Measurements from ENCODE around the gene SEM1.

GRCh38 chr7:96707901-96708774, 1.5 kb downstream of the SEM1 start:
- no peak for TF ChIP-seq CTCF (optimal IDR thresholded peaks at IDR 0.05 in 1 of 3, IDR thresholded peaks at IDR 0.05 in 1 of 3, conservative IDR thresholded peaks at IDR 0.05 in 1 of 3; ENCODE audit: extremely low read depth in 1 of 3, insufficient read depth in 2 of 3, low read length in 3 of 3)
- TF ChIP-seq EZH2 (IDR thresholded peaks at IDR 0.05; ENCODE audit: low read length): no peak

All from keratinocyte (primary cell).